Muscle of arm (tissue), 12 donors: ENCODE data around the gene CNTNAP2. TPM values are rescaled to one million over a fixed set of nuclear protein-coding genes. Genes with fewer than 3 reads are reported as not detected.

ENCODE experiments used
- DNase-seq: peaks from one replicate; pipeline ENCODE4 v3.0.0-alpha.2; 2013
- polyA plus RNA-seq, 12 donors: library from polyadenylated mRNA; unstranded; fragments of 120-200 nt; gene quantifications; one replicate each; pipeline ENCODE4 v1.2.1, GENCODE V29; 2013; ENCODE audit not compliant: insufficient read length in 12 of 12

CNTNAP2 gene
- polyA plus RNA-seq, 12 donors = 7.4 to 16.1 (median 10.3) TPM; not detected in 1

GRCh38 chr7:146670532-146670931, 553.9 kb downstream of the CNTNAP2 start:
- DNase-seq = no peak

- no peak for DNase-seq
These were observed 564.9 kb downstream of the CNTNAP2 start for GRCh38 chr7:146681487-146681886.

GRCh38 chr7:146683439-146683838, 566.8 kb downstream of the CNTNAP2 start:
- DNase-seq = no peak

- no peak for DNase-seq
These were observed 574.4 kb downstream of the CNTNAP2 start for GRCh38 chr7:146690987-146691386.

- DNase-seq = no peak
These were observed 582.5 kb downstream of the CNTNAP2 start for GRCh38 chr7:146698995-146699610.

GRCh38 chr7:146700015-146700560, 583.5 kb downstream of the CNTNAP2 start:
- DNase-seq = no peak

GRCh38 chr7:146701166-146701565, 584.6 kb downstream of the CNTNAP2 start:
- no peak for DNase-seq

- DNase-seq = no peak
These were observed 586.3 kb downstream of the CNTNAP2 start for GRCh38 chr7:146702898-146703297.

- DNase-seq = no peak
These were observed 592.9 kb downstream of the CNTNAP2 start for GRCh38 chr7:146709451-146710027.

GRCh38 chr7:146713205-146713604, 596.6 kb downstream of the CNTNAP2 start:
- DNase-seq = no peak

- DNase-seq = no peak
These were observed 597.3 kb downstream of the CNTNAP2 start for GRCh38 chr7:146713934-146714333.

- no peak for DNase-seq
These were observed 603.6 kb downstream of the CNTNAP2 start for GRCh38 chr7:146720195-146720594.

- DNase-seq = no peak
These were observed 606.4 kb downstream of the CNTNAP2 start for GRCh38 chr7:146722986-146723385.

- no peak for DNase-seq
These were observed 608.9 kb downstream of the CNTNAP2 start for GRCh38 chr7:146725520-146725919.

- no peak for DNase-seq
These were observed 611.5 kb downstream of the CNTNAP2 start for GRCh38 chr7:146728141-146728540.

- no peak for DNase-seq
These were observed 612.0 kb downstream of the CNTNAP2 start for GRCh38 chr7:146728611-146729010.

- no peak for DNase-seq
These were observed 614.6 kb downstream of the CNTNAP2 start for GRCh38 chr7:146731185-146731584.

- DNase-seq = no peak
These were observed 619.4 kb downstream of the CNTNAP2 start for GRCh38 chr7:146735992-146736391.

- no peak for DNase-seq
These were observed 620.0 kb downstream of the CNTNAP2 start for GRCh38 chr7:146736446-146737190.

GRCh38 chr7:146740039-146740438, 623.4 kb downstream of the CNTNAP2 start:
- no peak for DNase-seq

GRCh38 chr7:146741911-146742310, 625.3 kb downstream of the CNTNAP2 start:
- DNase-seq = no peak

- DNase-seq = no peak
These were observed 637.8 kb downstream of the CNTNAP2 start for GRCh38 chr7:146754385-146754784.

- DNase-seq = no peak
These were observed 639.0 kb downstream of the CNTNAP2 start for GRCh38 chr7:146755585-146755984.
